Measurements from ENCODE around the gene GINS2.
A peak's percentile ranks its signal among the peaks of the same experiment; 100 is the strongest.

Gene GINS2

DNA sequence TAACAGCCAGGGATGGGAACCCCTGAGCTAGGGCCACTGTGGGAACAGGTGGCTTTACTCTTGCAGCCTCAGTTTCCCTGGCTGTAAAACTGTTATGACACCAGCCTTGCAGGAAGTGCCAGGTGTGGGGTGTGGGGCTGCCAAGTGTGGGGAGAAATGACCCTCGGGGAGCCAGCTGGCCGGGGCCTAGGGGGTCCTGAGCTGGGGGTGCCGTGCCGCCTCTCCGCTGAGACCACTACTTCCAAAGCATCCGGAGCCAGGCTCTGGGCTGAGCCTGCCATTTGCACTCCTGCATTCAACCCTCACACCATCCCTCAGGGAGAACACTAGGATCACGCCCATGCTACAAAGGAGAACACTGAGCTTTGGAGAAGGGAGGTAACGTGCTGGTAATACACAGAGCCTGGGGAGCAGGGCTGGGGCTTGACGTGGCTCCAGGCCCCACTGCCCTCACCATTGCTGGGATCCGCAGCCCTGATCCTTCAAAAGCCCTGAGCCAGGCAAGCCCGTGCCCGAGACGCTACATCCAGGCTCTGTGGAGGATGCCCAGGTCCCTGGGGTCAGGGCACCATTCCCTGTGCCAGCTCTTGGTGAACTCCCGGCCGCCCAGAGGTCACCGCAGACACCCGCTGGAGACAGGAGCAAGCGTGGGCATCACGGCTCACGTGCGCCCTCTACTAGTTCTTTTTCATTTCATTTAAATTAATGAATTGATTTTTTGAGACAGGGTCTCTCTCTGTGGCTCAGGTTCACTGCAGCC is 28.8 kb upstream of the GINS2 start:
- TF ChIP-seq, protein P1, sequence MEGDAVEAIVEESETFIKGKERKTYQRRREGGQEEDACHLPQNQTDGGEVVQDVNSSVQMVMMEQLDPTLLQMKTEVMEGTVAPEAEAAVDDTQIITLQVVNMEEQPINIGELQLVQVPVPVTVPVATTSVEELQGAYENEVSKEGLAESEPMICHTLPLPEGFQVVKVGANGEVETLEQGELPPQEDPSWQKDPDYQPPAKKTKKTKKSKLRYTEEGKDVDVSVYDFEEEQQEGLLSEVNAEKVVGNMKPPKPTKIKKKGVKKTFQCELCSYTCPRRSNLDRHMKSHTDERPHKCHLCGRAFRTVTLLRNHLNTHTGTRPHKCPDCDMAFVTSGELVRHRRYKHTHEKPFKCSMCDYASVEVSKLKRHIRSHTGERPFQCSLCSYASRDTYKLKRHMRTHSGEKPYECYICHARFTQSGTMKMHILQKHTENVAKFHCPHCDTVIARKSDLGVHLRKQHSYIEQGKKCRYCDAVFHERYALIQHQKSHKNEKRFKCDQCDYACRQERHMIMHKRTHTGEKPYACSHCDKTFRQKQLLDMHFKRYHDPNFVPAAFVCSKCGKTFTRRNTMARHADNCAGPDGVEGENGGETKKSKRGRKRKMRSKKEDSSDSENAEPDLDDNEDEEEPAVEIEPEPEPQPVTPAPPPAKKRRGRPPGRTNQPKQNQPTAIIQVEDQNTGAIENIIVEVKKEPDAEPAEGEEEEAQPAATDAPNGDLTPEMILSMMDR (conservative IDR thresholded peaks at IDR 0.05; ENCODE audit: control insufficient read depth, insufficient read depth, low read depth, low read length): peak; percentile 50
- no peak overlapping the region for H3K4me3 ChIP-seq (ENCODE audit: control insufficient read depth, low read depth, low read length)
- DNase-seq (ENCODE audit: low read depth): peak; percentile 60

DNA sequence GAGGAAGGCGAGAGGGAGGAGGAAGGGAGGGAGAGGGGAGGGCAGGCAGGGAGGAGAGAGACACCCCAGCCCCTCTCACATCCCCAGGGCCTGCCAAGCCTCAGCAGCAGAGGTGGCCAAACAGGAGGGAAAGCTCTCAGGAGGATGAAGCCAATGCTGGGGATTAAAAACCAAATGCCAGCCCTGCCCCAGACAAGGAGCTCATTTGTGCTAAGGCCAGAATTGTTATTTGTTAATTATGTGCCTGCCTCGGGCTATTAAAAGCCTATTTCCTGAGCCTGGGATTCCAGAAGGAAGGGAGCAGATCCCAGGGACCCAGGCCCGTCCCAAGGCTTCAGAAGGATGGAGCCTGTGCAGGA is 27.9 kb upstream of the GINS2 start:
- H3K4me3 ChIP-seq (ENCODE audit: control insufficient read depth, low read depth, low read length): no peak overlapping the region
- TF ChIP-seq, protein P1 (conservative IDR thresholded peaks at IDR 0.05; ENCODE audit: control insufficient read depth, insufficient read depth, low read depth, low read length): no peak
- DNase-seq (ENCODE audit: low read depth): no peak

DNA sequence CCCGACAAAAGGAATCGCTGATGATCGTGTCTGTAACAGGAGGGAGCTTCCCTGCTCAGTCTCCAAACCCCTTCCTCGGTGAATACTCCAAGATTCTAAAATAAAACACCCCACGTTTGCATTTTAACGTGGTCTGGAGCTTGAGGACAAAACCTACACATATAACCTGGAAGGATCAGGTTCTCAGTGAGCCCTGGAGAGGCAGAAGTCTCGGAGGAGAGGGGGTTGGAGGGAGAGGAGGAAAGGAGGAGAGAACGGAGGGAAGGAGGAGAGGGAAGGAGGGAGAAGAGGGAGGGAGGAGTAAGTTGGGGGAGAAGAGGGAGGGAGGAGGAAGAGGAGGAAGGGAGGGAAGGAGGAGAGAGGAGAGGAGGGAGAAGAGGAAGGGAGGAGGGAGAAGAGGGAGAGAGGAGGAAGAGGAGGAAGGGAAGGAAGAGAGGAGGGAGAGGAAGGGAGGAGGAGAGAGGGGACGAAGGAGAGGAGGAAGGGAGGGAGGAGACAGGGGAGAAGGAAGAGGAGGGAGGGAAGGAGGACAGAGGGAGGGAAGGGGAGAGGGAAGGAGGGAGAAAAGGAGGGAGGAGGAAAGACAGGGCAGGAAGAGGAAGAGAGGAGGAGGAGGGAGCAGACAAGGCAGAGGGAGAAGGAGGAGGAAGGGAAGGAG is 27.4 kb upstream of the GINS2 start:
- DNase-seq (ENCODE audit: low read depth): no peak
- TF ChIP-seq, protein P1 (conservative IDR thresholded peaks at IDR 0.05; ENCODE audit: control insufficient read depth, insufficient read depth, low read depth, low read length): no peak
- no peak overlapping the region for H3K4me3 ChIP-seq (ENCODE audit: control insufficient read depth, low read depth, low read length)

DNA sequence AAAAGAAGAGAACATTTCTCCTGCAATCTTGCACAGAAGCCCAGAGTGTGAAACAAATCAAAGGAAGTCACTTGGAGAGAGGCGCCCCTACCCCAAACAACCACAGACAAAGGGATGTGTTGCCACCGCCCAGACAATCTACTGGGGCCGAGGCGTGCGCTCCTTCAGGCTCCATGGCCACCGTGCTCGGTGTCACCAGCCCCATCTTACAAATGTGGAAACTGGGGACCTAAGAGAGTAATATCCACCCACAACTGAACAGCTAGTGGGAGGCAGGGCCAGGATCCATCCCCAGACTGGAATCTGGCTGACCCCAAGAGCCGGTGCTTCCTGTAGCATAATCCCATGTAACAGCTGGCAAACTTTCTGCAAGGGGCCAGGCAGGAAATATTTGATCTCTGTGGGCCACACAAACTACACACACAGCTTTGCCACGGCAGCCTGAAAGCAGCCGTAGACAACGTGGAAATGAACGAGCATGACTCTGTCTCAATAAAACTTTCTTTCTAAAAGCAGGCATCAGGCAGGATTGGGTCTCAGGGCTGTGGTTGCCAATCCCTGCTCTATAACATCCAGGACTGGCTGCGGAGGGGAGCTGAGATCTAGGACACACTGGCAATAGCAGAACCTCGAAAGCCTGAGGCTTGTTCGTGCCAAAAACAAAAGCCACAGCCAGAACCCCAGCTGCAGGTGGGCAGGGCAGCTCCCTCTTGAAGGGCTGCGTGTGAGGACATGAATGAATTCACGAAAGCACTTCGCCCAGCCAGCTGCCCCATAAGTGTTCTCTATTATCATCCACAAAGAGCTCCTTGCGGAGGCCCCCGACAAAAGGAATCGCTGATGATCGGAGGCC is 26.6 kb upstream of the GINS2 start:
- DNase-seq (ENCODE audit: low read depth): no peak
- TF ChIP-seq, protein P1 (conservative IDR thresholded peaks at IDR 0.05; ENCODE audit: control insufficient read depth, insufficient read depth, low read depth, low read length): no peak
- H3K4me3 ChIP-seq (ENCODE audit: control insufficient read depth, low read depth, low read length): no peak overlapping the region

DNA sequence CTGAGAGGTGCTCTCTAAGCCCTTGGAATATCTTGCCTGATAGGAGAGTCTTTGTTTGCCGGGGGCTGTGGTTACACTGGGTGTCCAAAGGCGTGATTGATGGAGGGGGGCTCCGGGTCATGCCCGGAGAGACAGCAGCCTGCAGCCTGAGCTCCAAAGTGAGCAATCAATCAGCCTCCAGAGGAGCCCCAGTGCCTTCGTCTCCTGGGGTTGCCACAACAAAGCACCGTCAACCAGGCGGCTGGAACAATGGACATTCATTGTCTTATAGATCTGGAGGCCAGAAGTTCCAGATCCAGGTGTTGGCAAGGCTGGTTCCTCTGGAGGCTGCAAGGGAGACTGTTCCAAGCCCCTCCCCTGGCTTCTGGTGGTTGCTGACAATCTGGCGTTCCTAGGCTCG is 24.0 kb upstream of the GINS2 start:
- H3K4me3 ChIP-seq (ENCODE audit: control insufficient read depth, low read depth, low read length): no peak overlapping the region
- TF ChIP-seq, protein P1 (conservative IDR thresholded peaks at IDR 0.05; ENCODE audit: control insufficient read depth, insufficient read depth, low read depth, low read length): no peak
- no peak for DNase-seq (ENCODE audit: low read depth)

DNA sequence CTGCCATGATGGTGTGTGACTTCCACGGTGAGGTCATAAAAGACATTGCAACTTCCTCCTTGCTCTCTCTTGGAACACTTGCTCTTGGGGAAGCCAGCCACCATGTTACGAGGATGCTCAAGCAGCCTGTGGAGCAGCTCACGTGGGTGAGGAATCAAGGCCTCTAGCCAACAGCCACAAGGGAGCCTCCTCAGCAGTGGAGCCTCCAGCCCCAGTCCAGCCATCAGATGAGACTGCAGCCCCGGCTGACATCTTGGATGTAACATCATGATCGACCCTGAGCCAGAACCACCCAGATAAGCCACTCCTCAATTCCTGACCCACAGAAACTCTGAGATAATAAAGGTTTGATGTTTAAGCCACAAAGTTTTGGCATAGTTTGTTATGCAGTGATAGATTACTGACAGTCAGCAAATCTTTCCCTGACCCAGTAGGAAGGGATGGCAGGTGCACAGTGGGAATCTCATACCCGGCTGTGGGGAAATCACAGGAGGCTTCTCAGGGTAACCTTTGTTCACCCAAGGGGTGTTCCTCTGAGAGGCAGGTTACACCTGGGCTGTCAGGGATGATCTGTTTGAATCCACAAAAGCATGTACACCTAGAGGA is 23.3 kb upstream of the GINS2 start:
- no peak for DNase-seq (ENCODE audit: low read depth)
- H3K4me3 ChIP-seq (ENCODE audit: control insufficient read depth, low read depth, low read length): no peak overlapping the region
- TF ChIP-seq, protein P1 (conservative IDR thresholded peaks at IDR 0.05; ENCODE audit: control insufficient read depth, insufficient read depth, low read depth, low read length): no peak
